IPS-18a (cell line): Measurements from ENCODE around the gene METTL23.

Experiments
- H3K27ac ChIP-seq: one replicate; pipeline ENCODE4 v1.5.1; 2013; ENCODE audit warnings: low read length
- H3K27me3 ChIP-seq: one replicate; pipeline ENCODE4 v1.6.1; 2013; ENCODE audit warnings: mild to moderate bottlenecking, low read length; ENCODE audit not compliant: control insufficient read depth, insufficient read depth
- H3K36me3 ChIP-seq: one replicate; pipeline ENCODE4 v1.6.1; 2013; ENCODE audit warnings: low read depth, low read length; ENCODE audit not compliant: control insufficient read depth
- H3K4me1 ChIP-seq: one replicate; pipeline ENCODE4 v1.6.1; 2013; ENCODE audit warnings: low read depth, low read length; ENCODE audit not compliant: control insufficient read depth
- H3K4me3 ChIP-seq: one replicate; pipeline ENCODE4 v1.5.1; 2013; ENCODE audit warnings: low read length
- H3K9ac ChIP-seq: one replicate; pipeline ENCODE4 v1.6.1; 2013; ENCODE audit warnings: mild to moderate bottlenecking, low read length, moderate library complexity
- H3K9me3 ChIP-seq: one replicate; pipeline ENCODE4 v1.6.1; 2013; ENCODE audit warnings: low read depth, low read length; ENCODE audit not compliant: control insufficient read depth

METTL23 gene

DNA sequence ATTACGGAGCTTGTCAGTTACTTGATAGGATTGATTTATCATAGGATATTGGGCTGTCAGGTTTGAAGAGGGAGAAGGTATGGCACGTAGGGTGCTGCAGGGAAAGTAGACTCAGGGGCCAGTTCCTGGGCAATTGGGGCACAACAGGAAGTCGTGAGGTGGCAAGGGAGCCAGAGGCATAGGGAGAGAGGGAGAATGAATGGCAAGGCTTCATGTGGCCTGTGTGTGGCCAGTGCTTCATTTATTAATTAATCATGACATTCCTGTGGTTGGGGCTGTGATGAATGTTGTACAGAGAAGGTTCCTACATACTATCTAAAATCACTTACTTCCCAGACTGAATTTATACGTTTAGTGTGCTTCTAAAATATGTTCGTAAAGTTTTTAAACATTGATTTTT, 30.6 kb downstream of the METTL23 start:
- no peak overlapping the region for H3K27ac ChIP-seq
- no peaks in the 10 kb centered on the region for H3K36me3 ChIP-seq
- no peaks in the 10 kb centered on the region for H3K9me3 ChIP-seq
- no peak overlapping the region for H3K4me3 ChIP-seq
- H3K4me1 ChIP-seq: no peaks in the 10 kb centered on the region
- H3K27me3 ChIP-seq: no peaks in the 10 kb centered on the region
- no peak overlapping the region for H3K9ac ChIP-seq

- no peaks in the 10 kb centered on the region for H3K9me3 ChIP-seq
- no peak overlapping the region for H3K27ac ChIP-seq
Measured at GRCh38 chr17:76758570-76758969, 31.9 kb downstream of the METTL23 start.

DNA sequence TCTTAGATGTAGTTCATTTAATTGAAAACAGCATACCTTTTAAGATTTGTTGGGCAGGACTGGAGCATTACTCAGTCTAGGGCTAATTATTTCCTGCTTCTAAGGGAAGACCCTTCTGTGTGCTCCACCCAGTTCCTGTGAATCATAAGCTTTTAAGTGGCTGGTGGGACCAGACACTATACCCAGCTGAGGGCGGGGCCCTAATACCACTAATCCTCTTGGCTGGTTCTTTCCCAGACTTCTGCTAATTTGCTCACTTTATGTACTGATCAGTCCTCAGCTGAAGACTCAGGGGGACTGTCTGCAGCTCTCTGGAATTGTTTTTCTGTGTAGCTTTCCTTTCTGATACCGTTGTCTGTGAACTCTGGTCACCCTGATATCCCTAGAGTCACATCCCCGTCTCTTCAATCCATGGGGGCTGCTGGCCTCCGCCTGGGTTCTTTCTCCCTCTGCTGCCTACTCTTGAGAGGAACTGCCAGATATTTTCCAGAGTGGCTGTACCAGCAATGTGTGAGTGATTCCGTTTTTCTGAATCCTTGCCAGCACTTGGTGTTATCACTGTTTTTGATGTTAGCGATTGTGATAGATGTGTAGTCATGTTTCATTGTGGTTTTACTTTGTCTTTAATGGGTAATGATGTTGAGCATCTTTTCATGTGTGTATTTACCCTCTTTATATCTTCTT, 46.3 kb downstream of the METTL23 start:
- Histone ChIP-seq H3K4me1 (no peaks in the 10 kb centered on the region), H3K36me3 (peaks cover 13% of the 10 kb centered on the region), H3K27me3 (no peaks in the 10 kb centered on the region), H3K4me3 (no peak overlapping the region), H3K27ac (no peak overlapping the region), H3K9ac (no peak overlapping the region), H3K9me3 (no peaks in the 10 kb centered on the region)

More at GRCh38 chr17:76758570-76758969, 31.9 kb downstream of the METTL23 start:
- H3K4me1 ChIP-seq: no peaks in the 10 kb centered on the region
- no peak overlapping the region for H3K9ac ChIP-seq
- H3K27me3 ChIP-seq: no peaks in the 10 kb centered on the region
- no peak overlapping the region for H3K4me3 ChIP-seq
- H3K36me3 ChIP-seq: no peaks in the 10 kb centered on the region

DNA sequence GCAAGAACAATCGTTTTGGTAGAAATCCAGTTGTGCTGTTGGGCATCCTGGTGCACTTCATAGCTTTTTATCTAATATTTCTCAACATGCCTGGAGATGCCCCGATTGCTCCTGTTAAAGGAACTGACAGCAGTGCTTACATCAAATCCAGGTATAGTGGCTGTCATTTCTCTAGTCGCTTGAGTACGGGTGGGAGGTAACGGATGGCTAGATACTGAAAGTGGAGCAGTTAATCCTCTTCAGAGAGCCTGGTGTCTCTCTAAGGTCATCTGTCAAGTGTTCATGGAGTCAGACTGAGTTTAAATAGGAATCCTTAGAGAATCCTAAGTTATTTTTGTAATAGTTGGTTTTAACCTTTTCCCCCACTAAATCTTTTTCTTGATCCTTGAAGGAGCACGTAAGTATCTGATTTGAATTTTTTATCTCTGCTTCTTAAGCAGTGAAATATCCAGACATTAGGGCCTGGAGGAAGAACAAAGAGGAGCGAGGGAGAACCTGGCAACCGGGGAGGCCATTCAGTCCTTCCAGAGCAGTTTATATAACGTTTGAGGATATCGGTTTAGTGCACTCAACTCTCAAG, 48.5 kb downstream of the METTL23 start:
- Histone ChIP-seq H3K9me3 (no peaks in the 10 kb centered on the region), H3K36me3 (peaks cover 20% of the 10 kb centered on the region), H3K27ac (no peak overlapping the region), H3K4me1 (no peaks in the 10 kb centered on the region), H3K27me3 (no peaks in the 10 kb centered on the region), H3K9ac (no peak overlapping the region), H3K4me3 (no peak overlapping the region)

DNA sequence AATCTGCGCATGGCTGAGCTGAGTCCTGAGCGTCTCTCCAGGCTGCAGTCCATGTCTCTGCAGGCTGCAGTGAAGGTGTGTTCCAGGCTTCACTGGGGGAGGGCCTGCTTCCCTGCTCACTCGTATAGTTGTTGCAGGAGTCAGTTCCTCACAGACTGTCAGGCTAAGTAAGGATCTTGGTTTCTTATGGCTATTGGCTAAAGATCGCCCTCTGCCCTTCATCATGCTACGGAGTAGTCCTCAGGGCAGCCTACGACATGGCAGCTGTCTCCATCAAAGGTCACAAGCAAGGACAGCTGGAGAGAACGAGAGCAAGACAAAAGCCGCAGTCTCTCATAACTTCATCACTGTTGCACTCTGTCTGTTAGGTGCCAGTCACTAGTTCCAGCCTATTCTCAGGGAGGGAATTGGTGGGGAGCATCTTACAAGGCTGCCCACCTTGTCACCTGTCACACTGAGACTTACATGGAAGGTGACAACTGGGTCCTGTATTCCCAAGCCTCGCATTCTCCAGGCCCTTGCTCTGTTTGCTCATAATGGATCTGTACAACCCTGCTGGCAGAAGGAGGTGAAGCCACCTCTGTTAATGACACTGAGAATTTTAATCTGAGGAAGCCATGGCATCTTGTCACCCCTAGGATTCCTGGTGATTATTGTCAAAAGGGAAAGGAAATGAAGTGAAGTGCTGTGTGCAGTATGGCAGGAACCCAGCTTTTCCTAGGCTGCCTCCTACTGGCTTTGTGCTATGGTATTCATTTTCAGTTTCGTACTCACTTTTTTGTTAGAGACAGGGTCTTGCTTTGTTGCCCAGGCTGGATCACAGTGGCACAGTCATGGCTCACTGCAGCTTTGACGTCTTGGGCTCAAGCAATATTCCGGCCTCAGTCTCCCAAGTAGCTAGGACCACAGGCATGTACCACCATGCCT, 54.7 kb downstream of the METTL23 start:
- Histone ChIP-seq H3K36me3 (peaks cover 10% of the 10 kb centered on the region), H3K9me3 (no peaks in the 10 kb centered on the region), H3K27ac (no peak overlapping the region), H3K9ac (no peak overlapping the region), H3K4me1 (no peaks in the 10 kb centered on the region), H3K27me3 (no peaks in the 10 kb centered on the region), H3K4me3 (no peak overlapping the region)

DNA sequence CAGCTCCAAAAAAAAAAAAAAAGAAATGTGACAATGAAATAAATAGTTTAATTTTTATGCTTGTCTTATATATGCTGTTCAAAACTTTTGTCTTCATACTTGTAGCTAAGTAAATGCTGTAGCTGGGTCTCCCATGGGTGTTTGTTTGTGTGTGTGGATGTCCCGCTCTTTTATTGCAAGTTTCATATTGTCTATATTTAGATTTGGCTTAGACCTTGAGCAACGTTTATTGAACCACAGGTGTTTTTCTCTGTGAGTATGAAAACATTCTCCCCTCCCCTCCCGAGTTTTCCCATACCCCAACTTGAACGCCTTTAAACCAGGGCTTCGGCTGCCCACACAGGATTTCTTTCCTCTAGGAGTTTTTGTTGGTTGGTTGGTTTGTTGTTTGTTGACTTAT, 56.5 kb downstream of the METTL23 start:
- H3K9me3 ChIP-seq: no peaks in the 10 kb centered on the region
- H3K9ac ChIP-seq: no peak overlapping the region
- no peak overlapping the region for H3K4me3 ChIP-seq
- peaks cover 6% of the 10 kb centered on the region for H3K36me3 ChIP-seq
- H3K4me1 ChIP-seq: no peaks in the 10 kb centered on the region
- H3K27me3 ChIP-seq: no peaks in the 10 kb centered on the region
- H3K27ac ChIP-seq: no peak overlapping the region
